HG03159 (cell line): ENCODE measurements around the gene SMIM41.

ENCODE experiments used
- ATAC-seq: cut with Tn5 transposase; IDR thresholded peaks from one replicate; pipeline ENCODE4 v1.9.1; 2021; ENCODE audit warnings: mild to moderate bottlenecking, moderate library complexity; ENCODE audit not compliant: unreplicated experiment

The SMIM41 gene

DNA sequence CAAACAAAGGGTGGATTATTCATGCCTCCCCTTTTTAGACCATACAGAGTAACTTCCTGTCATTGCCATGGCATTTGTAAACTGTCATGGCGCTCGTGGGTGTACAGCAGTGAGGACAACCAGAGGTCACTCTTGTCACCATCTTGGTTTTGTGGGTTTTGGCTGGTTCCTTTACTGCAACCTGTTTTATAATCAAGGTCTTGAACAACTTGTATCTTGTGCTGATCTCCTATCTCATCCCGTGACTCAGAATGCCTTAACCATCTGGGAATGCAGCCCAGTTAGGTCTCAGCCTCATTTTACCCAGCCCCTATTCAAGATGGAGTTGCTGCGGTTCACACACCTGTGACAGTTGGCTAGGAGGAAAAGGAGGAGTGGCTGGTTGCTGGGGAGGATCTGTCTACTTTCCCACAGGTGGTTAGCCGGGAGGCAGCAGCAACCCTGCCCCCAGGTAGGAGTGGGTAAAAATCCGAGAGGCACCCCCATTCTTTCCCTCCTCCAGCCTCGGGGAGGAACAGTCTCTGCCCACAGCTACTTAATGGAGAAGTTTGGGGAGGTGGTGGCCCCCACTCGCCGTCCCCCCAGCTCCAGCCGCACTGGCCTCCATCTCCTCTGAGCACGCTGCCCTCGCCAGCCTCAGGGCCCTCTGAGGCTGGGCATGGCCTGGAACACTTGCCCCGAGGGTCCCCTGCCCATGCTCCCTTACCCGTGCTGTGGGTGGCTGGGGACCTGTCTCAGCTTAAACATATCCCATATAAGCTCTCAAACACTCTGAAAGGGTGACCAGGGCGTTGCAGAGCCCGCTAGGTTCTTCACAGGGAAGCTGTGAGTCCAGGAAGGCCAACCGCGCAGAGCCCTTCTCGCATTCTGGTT, 41.7 kb downstream of the SMIM41 start:
- ATAC-seq = no peak

- ATAC-seq = no peak
These were observed 42.5 kb downstream of the SMIM41 start for GRCh38 chr12:52121824-52122539.

DNA sequence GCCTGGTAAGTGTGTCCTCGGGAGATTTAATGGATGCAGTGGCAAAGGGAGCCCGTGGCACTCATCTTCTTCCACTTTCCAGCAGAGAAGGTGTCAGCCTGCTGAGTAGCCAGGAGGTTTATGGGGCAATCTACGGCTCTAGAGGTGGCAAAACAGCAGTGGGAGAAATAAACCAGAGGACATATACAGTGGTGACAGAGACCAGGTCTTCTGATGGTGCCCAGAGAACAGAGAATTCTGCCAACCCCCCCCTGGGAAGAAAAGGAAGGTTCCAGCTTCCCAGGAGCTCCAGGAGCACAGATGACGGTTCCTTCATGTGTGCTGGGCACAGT, 43.0 kb downstream of the SMIM41 start:
- no peak for ATAC-seq

DNA sequence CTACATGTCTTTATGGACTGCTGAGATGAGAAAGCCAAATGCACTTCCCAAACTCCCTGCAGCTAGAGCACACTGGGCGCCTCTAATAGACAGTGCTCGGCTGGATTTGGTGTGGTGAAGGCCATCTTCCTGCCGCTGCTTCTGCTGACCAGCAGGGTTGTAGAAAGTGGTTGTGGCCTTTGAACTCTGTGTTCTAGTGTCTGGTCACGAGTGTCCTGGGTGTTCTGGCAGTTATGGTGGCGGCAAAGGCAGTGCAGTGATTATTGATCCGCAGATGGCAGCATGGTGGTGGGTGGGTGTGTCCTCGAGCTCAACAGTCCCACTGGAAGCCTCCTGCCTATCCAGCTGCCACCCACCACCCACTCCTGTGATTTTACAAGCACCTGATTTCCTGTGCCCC, 43.4 kb downstream of the SMIM41 start:
- ATAC-seq = no peak

DNA sequence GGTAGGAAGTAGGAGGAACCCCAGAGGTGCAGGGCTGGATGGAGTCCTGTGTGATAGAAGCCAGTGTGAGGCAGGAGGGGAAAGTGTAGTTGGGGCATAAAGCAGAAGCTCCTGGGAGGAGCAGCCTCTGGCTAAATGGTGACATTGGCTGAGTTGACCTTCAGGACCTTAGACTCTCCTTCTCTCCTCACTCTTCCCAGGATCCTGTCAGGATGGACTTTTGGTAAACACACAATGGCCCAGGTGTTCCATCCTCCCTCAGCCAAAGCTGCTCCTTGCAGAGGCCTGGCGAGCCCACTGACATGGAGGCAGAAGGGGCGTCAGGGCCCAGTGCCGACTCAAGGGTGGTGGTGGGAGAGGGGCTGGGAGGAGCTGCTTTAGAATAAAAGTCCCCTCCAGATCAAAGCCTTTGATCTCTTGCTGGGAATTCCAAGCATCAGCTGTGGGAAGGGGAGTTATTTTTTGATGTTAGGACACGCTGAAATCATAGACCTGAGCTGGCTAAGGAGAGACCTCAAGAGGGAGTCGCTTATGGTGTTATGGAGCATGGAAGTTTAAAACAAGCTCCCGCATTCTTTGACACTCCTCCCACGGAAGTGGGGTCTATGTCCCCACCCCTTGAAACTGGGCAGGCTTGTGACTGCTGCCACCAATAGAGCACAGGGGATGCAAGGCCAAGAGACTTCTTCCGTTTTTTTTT, 44.1 kb downstream of the SMIM41 start:
- no peak for ATAC-seq

- ATAC-seq = no peak
These were observed 46.0 kb downstream of the SMIM41 start for GRCh38 chr12:52125476-52125900.

DNA sequence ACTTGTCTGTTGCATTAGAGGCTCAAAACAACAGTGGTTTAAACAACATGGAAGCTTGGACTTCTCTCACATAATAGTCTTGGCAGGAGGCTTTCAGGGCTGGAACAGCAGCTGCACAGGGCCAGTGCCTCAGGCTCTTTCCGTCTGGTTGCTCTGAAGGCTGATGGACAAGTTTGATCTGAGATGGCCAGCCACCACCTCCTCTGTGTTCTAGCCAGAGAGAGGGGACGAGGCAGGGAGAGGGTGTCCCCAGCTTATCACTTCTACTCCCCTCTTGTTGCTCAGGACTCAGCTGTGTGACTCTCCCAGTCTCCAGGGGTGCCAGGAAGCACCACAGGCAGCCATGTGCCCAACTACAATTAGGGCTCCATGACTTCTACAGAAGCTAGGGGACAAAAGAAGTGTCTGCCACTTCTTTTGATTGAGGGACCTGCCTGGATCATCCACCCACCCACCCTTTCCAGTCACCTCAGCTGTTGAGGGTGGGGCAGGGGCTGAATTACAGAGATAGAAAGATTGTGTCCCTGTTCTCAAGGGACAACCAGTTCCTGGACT, 46.6 kb downstream of the SMIM41 start:
- ATAC-seq = no peak

DNA sequence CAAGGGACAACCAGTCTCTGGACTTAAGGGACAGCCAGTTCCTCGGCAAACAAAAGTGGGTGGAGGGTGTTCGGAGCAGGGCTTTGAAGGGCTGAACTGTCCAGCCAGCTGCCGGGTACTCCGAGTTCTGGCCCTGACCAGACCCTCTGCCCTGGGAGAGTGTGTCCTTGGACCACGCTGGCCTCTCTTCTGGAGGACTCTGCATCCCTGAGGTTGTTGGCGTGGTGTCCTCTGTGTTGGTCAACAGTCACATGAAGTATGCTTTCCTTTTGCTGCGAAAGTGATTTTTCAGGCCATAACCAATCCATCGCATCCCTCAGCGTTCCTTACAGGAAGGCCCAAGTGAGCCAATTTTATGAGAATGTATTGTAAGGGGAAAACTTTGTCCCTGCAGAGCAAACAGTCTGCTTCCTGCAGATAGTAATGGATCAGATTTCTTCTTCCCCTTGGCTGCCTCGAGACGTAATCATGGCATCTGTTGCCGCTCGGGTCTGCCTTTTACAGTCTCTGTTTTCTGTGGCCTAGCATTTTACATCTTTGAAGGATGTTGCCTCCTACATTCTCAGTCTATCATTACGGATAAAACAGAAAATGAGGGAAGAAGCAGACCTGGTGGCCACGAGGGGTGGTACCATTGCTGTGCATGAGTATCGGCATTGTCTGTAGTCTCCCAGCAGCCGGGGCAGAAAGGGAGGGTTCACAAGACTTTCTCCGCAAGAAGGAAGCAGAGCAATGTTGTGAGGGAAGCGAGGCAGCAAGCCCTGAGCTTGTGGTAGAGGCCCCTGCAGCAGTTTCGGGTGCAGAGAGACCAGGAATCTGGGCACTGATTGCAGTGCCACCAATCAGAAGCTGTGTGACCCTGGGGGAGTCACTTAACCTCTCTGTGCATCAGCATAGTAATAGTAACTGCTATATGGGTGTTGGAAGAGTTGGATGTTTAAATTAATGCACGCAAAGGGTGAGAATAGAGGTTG, 47.4 kb downstream of the SMIM41 start:
- ATAC-seq = no peak

DNA sequence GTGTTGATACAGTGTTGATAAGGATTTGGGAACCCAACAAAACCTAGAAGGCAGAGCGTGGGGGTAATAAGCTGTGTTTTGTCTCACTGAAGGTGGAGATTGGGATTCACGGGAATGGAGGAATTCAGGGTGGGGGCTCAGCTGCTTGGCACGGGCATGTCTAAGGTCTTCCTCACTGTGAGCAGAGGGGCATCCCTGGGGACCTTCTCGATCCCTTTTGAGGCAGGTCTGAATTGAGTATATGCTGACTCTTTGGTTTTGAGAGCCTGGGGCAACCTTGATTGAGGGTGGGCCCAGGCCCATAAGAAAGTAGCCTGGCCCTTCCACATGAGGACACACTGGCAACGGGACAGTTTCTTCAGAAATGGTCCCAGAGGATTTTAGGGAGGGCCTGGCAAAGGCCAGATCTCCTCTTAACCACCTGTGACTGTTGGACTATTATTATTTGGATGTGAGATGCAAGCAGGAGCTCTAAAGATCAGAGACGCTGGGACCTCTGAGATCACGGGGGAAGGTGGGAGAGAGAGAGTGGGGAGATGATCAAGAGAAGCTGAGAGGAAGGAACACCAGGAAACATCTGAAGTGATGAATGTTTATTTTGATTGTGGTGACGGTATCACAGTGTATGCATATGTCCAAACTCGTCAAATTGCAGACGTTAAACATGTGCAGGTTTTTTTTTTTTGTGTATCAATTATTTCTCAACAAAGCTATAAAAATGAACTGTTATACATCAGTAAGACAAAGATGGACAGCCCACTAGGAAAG, 48.4 kb downstream of the SMIM41 start:
- ATAC-seq = no peak

DNA sequence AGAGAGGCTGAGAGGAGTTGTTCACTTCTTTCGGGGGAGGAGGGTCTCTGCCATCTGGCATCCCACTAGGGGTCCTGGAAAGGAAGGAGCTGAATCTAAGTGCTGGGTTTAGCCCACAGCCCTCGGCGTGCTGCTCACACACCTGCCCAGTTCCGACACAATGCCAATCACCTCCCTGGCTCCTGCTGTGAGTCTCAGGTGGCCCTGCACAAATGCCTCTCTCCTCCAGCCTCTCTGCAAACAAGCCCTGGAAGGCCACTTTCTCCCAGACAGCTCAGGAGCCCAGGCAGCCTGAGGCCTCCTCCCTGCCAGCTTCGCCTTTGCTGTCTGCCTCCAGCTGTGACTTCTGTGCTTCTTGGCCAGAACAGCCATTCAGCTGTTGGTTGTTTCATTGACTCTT, 51.2 kb downstream of the SMIM41 start:
- no peak for ATAC-seq

DNA sequence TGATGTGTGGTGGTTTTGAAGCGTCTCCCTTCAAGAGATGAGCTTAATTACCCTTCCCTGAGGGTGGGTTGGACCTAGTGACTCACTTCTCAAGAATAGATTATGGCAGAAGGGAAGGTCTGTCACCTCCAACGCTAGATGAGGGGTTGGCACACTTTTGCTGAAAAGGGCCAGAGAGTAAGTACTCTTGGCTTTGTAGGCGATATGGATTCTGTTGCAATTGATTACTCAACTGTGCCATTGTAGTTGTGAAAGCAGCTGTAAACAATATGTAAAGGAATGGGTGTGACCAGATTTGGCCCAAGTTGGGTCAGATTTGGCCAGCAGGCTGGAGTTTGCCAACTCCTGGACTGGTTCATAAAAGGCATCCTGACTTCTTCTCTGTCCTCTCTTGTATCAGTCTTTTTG, 53.3 kb downstream of the SMIM41 start:
- ATAC-seq = no peak

- ATAC-seq = no peak
These were observed 58.2 kb downstream of the SMIM41 start for GRCh38 chr12:52137746-52138145.

DNA sequence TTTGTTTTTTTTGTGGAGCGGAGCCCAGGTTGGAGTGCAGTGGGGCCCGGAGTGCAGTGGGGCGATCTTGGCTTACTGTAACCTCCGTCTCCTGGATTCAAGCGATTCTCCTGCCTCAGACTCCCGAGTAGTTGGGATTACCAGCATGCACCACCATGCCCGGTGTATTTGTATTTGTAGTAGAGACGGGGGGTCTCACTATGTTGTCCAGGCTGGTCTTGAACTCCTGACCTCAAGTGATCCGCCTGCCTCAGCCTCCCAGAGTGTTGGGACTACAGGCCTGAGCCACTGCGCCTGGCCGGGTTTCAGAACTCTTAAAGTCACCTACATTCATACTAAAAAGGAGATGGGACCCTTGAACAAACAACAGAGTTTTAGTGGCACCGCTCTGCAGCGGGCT, 59.6 kb downstream of the SMIM41 start:
- ATAC-seq = no peak

GRCh38 chr12:52139579-52140062, 60.1 kb downstream of the SMIM41 start:
- ATAC-seq = no peak

GRCh38 chr12:52141306-52141705, 61.8 kb downstream of the SMIM41 start:
- ATAC-seq = no peak

DNA sequence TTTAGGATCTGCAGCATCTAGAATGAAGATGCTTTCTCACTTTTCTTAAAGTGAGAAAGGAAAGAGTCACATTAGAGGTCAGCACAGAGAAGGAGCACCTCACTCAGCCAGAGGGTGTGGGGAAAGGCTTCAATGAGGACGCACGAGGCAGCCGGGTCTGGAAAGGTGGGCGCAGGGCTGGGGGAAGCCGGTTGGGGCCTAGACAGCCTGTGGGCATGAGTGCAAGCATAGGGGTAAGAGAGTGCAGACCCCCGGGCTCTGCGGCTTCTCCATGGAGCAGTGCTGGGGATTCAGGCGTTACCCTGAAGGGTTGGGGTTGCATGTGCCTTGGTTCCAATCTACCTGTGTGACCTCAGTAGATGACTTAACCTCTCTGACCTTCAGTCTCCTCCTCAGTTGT, 62.4 kb downstream of the SMIM41 start:
- ATAC-seq = no peak

DNA sequence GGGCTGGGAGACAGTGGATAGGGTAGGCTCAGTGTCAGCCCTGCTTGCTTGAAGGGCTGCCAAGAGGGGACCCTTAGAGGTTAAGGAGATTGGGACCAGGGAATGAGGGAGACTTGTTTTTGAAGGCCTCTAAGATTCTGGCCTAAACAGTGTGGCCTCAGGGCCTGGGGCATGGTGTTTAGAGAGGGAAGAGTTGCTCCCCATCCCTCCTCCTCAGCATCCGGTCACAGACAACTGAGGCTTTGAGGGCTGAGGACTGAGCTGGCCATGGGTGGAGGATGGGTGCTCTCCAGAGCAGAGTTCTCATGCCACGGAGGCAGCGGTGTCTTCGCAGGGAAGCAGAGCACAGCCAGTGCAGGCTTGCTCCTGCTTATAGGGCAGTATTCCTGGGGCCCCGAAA, 62.9 kb downstream of the SMIM41 start:
- no peak for ATAC-seq

DNA sequence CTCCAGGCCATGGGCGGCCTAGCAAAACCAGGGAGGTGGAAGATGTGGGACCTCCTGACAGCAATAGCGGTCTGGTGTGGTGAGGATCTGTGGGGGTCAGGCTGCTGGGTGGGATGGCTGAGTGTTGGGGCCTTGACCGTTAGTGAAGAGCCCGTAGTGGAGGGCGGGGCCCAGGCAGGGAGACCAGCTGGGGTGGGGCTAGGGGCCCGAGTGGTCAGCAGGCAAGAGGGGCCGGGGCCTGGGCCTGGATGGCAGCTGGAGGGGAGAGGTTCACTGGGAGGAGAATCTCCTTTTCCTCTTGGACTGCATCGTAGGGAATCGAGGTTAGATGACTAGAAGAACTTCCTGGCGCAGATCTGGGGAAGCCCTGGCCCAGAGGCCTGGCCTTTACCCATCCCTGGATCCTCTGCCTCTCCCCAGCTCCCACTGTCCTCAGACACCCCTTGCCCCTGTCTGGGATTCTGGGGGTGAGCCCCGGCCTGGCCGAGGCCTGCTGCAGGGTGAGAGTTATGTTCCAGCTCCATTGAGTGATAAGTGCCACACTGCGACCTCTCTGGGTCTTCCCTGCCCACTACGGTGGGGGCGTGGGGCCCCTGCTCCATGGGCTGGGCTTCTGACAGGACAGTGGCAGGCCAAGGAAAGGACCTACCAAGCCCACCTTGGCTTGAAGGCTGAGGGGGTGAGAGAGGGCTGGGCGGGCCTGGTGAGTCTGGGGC, 65.2 kb downstream of the SMIM41 start:
- no peak for ATAC-seq
